ENCODE results near the gene MPND. TPM values are rescaled to one million over a fixed set of nuclear protein-coding genes. Genes with fewer than 3 reads are reported as not detected.

MPND gene
- total RNA-seq, 1 donor from 2014 or later = 5.7 TPM

DNA sequence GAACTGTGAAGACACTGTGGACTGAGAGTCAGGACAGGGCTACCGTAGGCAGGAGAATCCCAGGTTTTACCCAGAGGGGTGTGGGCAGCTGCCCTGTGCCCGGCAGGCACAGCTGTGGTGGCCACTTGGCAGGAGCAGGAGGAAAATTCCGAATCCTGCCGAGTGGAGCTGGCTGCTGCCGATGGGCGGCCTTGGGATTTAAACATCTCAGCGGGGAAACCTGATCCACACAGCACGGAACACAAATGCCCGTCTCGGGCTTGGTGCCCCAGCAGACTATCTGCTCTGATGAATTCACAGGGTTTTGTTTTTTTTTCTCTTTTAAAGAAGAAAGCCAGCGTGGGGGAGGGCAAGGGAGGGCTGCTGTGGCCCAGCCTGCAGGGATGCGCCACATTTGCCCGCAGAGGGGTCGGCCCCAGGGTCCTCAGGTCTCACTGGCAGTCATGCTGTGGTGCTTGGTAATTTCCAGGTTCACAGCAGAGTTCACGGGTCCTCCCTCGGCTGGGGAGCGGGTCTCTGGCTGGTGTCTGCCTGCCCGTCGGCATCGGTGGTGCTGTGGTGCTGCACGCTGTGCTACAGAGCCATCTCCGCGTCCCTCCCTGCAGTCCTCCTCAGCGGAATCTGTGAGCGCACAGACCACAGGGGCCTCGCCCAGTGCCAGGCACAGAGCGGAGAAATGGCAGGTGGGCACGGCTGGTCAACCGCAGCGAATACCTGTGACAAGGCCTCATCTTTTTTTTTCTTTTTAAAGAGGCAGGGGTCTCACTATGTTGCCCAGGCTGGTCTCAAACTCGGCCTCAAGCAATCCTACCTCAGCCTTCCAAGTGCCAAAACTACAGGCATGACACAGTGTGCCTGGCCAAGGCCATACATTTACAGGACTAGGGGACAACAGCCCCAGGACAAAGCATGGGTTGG is 28.1 kb downstream of the MPND start:
- H3K36me3 ChIP-seq (ENCODE audit: control insufficient read depth in 3 of 3, insufficient read depth in 3 of 3, low read length in 3 of 3) = peaks cover 0 to 2% (median 0%) of the 10 kb centered on the region in 3 donors
- peak overlapping the region; percentile 47 to 74 (median 66) for H3K9ac ChIP-seq (ENCODE audit: low read depth in 1 of 3, low read length in 3 of 3)
- peak overlapping the region; percentile 51 to 58 (median 52) for H3K4me3 ChIP-seq (ENCODE audit: low read length in 3 of 3)
- H3K27me3 ChIP-seq (ENCODE audit: control insufficient read depth in 3 of 3, insufficient read depth in 3 of 3, low read length in 3 of 3) = no peaks in the 10 kb centered on the region
- no peaks in the 10 kb centered on the region for H3K9me3 ChIP-seq (ENCODE audit: control insufficient read depth in 3 of 3, low read length in 3 of 3)
- peaks cover 92 to 97% (median 93%) of the 10 kb centered on the region in 3 donors for H3K4me1 ChIP-seq (ENCODE audit: control insufficient read depth in 3 of 3, insufficient read depth in 3 of 3, low read length in 3 of 3)
- H3K27ac ChIP-seq (ENCODE audit: low read depth, low read length) = peak overlapping the region; percentile 83

DNA sequence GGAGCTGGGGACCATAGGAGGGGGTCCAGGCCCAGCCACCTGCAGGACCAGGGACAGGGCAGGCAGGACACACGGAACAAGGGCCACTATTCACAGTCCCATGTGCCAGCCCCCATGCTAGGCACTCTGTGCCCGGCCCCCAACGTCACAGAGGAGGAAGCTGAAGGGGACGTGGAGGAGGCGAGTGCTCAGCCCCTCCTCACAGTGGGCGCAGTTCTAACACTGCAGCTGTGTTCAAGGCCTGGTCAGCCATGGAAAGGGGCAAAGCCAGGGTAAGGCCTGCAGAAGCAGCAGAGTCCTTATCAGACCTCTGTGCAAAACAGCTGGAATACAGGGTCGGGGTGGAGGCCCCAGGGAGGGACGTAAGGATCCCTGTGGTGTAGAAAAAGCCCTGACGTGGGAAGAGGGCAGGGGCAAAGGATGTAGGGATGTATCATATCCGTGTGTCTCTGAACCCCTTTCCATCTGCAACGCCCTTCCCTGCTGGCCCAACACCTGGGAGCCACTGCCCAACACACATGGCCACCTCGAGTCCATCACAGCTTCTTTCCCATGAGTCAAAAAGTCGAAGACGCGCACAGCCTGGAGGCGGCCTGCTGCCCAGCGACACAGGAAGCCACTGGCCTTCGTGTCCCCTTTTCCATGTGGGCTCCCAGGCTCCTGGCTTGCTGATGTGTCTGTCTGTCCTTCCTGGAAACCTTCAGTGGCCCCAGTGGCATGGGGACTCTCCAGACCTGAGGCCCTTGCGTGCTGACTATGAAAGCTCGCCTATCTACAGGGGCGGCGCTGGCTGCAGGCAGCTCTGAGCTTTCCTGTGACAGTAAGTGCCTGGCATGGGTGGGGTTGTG is 29.0 kb downstream of the MPND start:
- no peaks in the 10 kb centered on the region for H3K27me3 ChIP-seq (ENCODE audit: control insufficient read depth in 3 of 3, insufficient read depth in 3 of 3, low read length in 3 of 3)
- no peaks in the 10 kb centered on the region for H3K36me3 ChIP-seq (ENCODE audit: control insufficient read depth in 3 of 3, insufficient read depth in 3 of 3, low read length in 3 of 3)
- peak overlapping the region in 2 of 3 donors; percentile 5 to 29 for H3K4me3 ChIP-seq (ENCODE audit: low read length in 3 of 3)
- H3K9me3 ChIP-seq (ENCODE audit: control insufficient read depth in 3 of 3, low read length in 3 of 3) = no peaks in the 10 kb centered on the region
- H3K4me1 ChIP-seq (ENCODE audit: control insufficient read depth in 3 of 3, insufficient read depth in 3 of 3, low read length in 3 of 3) = peaks cover 98 to 99% (median 99%) of the 10 kb centered on the region in 3 donors
- H3K9ac ChIP-seq (ENCODE audit: low read depth in 1 of 3, low read length in 3 of 3) = peak overlapping the region in 2 of 3 donors; percentile 47 to 66
- peak overlapping the region; percentile 89 for H3K27ac ChIP-seq (ENCODE audit: low read depth, low read length)

DNA sequence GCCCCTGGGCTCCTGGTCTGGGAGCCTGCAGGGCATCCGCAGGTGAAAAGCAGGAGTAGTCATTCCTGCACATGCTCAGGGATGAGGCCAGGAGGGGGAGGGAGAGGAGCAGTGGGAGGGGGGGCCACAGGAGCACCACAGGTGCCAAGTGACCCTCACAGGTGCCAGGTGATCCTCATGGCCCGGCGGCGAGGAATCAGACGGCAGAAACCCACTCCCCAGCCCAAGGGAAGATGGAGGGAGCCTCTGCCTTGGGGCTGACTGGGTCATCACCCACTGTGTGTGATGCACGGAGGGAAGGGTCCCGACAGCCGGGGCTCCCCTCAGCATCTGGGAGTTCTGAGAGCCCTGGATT is 29.6 kb downstream of the MPND start:
- Histone ChIP-seq H3K36me3 (ENCODE audit: control insufficient read depth in 3 of 3, insufficient read depth in 3 of 3, low read length in 3 of 3) (no peaks in the 10 kb centered on the region), H3K4me3 (ENCODE audit: low read length in 3 of 3) (peak overlapping the region in 2 of 3 donors; percentile 5 to 22), H3K27me3 (ENCODE audit: control insufficient read depth in 3 of 3, insufficient read depth in 3 of 3, low read length in 3 of 3) (no peaks in the 10 kb centered on the region), H3K27ac (ENCODE audit: low read depth, low read length) (peak overlapping the region; percentile 89), H3K9me3 (ENCODE audit: control insufficient read depth in 3 of 3, low read length in 3 of 3) (no peaks in the 10 kb centered on the region), H3K9ac (ENCODE audit: low read depth in 1 of 3, low read length in 3 of 3) (peak overlapping the region; percentile 43 to 69 (median 68)), H3K4me1 (ENCODE audit: control insufficient read depth in 3 of 3, insufficient read depth in 3 of 3, low read length in 3 of 3) (peaks cover 98 to 99% (median 99%) of the 10 kb centered on the region in 3 donors)

DNA sequence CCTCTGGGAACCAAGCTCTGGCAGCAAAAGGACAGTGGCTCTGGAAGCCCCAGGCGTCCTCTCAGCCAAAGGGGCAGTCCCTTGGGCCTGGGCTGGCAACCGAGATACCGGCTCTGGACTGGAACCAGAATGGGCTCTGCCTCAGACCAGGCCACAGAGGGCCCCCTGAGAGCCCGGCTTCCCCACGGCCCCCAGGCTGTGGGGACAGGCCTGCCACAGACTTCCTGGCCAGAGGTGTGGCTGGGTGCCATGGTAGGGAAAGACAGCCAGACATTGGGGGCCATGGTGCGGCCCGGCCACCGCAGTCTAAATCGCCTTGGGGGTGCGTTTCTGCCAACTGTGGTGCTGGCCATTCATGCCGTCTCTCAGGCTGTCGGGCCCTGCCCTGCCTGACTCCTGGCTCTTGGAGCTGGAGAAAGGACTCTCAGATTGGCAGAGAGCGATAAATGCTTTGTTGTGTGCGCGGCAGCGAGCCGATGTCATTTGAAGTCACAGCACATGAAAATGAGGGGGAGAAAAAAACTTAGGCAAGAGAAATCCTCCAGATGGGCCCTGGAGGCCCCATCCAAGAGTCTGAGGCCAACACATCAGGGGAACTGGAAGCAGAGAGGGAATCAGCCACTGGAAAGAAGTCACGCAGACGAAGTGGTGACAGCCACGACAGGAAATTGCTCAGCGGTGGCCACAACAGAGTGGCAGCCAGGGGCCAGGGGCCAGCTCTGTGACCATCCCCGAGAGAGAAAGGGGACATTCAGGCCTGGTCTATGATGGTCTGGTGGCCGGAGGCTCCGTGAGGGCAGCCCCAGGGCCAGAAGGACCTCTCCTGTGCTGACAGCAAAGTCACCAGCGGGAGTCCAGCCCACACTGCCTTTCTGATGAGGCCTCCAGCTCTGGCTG is 30.5 kb downstream of the MPND start:
- Histone ChIP-seq H3K27ac (ENCODE audit: low read depth, low read length) (peak overlapping the region; percentile 89), H3K4me1 (ENCODE audit: control insufficient read depth in 3 of 3, insufficient read depth in 3 of 3, low read length in 3 of 3) (peaks cover 98 to 100% (median 98%) of the 10 kb centered on the region in 3 donors), H3K4me3 (ENCODE audit: low read length in 3 of 3) (peak overlapping the region in 2 of 3 donors; percentile 35 to 49), H3K36me3 (ENCODE audit: control insufficient read depth in 3 of 3, insufficient read depth in 3 of 3, low read length in 3 of 3) (no peaks in the 10 kb centered on the region), H3K9me3 (ENCODE audit: control insufficient read depth in 3 of 3, low read length in 3 of 3) (no peaks in the 10 kb centered on the region), H3K9ac (ENCODE audit: low read depth in 1 of 3, low read length in 3 of 3) (peak overlapping the region; percentile 68 to 70 (median 69)), H3K27me3 (ENCODE audit: control insufficient read depth in 3 of 3, insufficient read depth in 3 of 3, low read length in 3 of 3) (no peaks in the 10 kb centered on the region)

DNA sequence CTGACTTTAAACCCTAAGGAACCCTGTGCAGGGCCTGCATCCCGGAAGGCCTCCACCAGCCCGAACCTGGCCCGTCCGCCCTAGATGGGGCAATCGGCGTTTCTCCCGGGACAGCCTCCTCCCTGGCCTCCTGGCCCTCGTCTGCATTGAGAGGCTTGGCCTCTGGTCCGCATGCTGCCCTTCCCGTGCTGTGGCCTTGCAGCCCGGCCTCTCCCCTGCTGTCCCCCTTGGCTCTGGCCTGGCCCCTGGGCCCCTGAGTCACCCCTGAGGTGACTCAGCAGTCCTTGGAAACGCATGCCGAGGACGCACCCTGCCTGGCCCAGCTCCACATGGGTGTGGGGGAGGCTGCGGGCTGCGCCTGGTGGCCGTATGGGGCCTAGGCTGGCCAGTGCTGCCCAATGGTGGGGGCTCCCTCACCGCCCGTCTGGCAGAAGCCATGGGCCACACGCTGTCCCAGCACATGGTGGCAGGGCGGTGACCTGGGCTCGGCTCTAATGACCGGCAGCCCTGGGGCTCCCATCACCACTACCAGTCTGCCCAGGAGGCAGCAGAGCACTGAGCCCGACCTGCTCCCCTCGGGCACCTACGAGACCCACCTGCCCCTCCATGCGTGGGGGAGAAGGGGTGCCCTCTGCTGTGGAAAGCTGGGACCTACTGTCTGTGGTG is 31.3 kb downstream of the MPND start:
- Histone ChIP-seq H3K4me3 (ENCODE audit: low read length in 3 of 3) (peak overlapping the region in 2 of 3 donors; percentile 27 to 35), H3K36me3 (ENCODE audit: control insufficient read depth in 3 of 3, insufficient read depth in 3 of 3, low read length in 3 of 3) (no peaks in the 10 kb centered on the region), H3K9me3 (ENCODE audit: control insufficient read depth in 3 of 3, low read length in 3 of 3) (no peaks in the 10 kb centered on the region), H3K4me1 (ENCODE audit: control insufficient read depth in 3 of 3, insufficient read depth in 3 of 3, low read length in 3 of 3) (peaks cover 98 to 100% (median 98%) of the 10 kb centered on the region in 3 donors), H3K27ac (ENCODE audit: low read depth, low read length) (peak overlapping the region; percentile 89), H3K9ac (ENCODE audit: low read depth in 1 of 3, low read length in 3 of 3) (peak overlapping the region; percentile 68 to 70 (median 69)), H3K27me3 (ENCODE audit: control insufficient read depth in 3 of 3, insufficient read depth in 3 of 3, low read length in 3 of 3) (no peaks in the 10 kb centered on the region)

DNA sequence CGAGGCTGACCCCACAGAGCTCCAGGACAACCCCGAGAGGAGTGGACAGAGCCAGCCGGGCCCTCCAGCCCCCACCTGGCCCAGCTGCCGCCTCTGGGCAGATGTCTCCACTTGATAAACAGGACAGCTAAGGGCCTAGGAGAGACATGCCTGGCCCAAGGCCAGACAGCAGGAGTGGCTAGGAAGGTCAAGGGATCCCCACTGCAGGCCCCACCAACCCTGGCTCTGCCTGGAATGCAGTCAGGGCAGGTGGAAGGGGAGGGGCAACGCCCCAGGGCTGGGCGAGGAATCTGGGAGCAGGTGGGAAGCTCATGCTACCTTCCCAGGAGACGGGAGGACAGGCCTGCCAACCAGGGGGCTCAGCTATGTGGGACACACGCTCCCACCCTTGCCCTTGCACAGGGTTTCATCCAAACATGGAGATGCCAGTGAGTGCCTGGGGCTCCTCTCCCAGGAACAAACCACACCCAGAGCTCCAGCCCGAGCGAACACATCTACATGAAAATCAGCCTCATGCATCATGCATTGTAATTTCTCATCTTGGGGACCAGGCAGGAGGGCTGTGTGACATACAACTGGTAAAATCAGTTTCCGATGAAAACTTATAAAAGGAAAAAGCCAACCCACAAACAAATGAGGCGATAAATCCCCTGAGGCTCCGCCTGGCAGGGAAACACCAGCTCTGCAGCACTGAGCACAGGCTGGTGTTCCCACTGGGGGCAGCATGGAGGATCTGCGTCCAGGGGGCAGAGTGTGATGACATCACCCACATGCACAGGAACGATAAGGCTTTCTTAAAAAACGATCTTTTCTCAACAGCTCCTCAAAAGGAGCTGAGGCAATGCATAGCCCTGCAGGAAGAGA is 32.0 kb downstream of the MPND start:
- Histone ChIP-seq H3K4me3 (ENCODE audit: low read length in 3 of 3) (peak overlapping the region in 1 of 3 donors; percentile 13), H3K27me3 (ENCODE audit: control insufficient read depth in 3 of 3, insufficient read depth in 3 of 3, low read length in 3 of 3) (no peaks in the 10 kb centered on the region), H3K27ac (ENCODE audit: low read depth, low read length) (peak overlapping the region; percentile 89), H3K4me1 (ENCODE audit: control insufficient read depth in 3 of 3, insufficient read depth in 3 of 3, low read length in 3 of 3) (peaks cover 98 to 100% (median 98%) of the 10 kb centered on the region in 3 donors), H3K9me3 (ENCODE audit: control insufficient read depth in 3 of 3, low read length in 3 of 3) (no peaks in the 10 kb centered on the region), H3K36me3 (ENCODE audit: control insufficient read depth in 3 of 3, insufficient read depth in 3 of 3, low read length in 3 of 3) (no peaks in the 10 kb centered on the region), H3K9ac (ENCODE audit: low read depth in 1 of 3, low read length in 3 of 3) (peak overlapping the region in 2 of 3 donors; percentile 12 to 68)

DNA sequence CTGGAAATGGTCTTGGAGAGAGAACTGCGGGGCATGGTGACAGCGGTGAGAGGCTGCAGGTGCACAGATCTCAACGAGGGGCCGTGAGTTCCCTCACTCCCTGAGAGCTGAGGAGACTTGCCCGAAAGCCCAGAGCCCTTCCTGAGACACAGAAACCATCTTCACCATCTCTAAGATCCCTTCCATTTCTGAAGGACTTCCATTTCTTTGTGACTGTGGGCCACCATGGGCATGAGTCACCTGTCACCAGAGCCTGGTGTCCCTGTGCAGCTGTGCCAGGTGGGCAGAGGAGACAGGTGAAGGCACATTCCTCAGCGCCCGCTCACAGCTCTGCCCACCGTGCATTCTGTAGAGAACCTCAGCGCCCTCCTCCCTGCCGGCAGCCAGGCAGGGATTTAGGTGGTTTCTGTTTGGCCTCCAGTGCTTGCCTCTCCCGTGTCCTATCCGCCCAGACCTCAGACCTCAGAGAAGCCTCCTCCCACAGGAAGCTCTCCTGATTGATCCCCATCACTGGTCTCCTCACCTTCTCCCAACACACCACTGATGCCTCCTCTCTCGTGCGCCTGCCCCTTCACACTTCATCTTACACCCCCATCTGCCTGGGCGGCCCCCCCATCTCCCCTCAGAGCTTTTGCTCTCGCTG is 32.8 kb downstream of the MPND start:
- Histone ChIP-seq H3K9me3 (ENCODE audit: control insufficient read depth in 3 of 3, low read length in 3 of 3) (no peaks in the 10 kb centered on the region), H3K36me3 (ENCODE audit: control insufficient read depth in 3 of 3, insufficient read depth in 3 of 3, low read length in 3 of 3) (no peaks in the 10 kb centered on the region), H3K4me3 (ENCODE audit: low read length in 3 of 3) (no peak overlapping the region), H3K4me1 (ENCODE audit: control insufficient read depth in 3 of 3, insufficient read depth in 3 of 3, low read length in 3 of 3) (peaks cover 90 to 98% (median 95%) of the 10 kb centered on the region in 3 donors), H3K9ac (ENCODE audit: low read depth in 1 of 3, low read length in 3 of 3) (no peak overlapping the region), H3K27ac (ENCODE audit: low read depth, low read length) (peak overlapping the region; percentile 74), H3K27me3 (ENCODE audit: control insufficient read depth in 3 of 3, insufficient read depth in 3 of 3, low read length in 3 of 3) (no peaks in the 10 kb centered on the region)

DNA sequence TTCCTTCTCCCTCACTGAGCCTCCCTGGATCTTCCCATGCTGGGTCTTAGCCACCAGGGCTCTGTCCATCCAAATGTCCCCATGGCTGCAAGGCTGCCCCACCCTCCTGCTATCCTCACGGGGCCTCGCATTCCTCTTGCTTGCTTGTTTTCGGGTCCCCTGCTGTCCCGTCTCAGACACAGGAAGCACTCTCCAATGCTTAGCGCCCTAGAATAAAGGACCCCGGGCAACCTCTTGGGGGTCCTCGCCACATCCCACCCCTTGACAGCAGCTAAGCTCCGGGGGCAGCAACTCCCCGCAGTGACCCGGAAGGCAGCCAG is 33.3 kb downstream of the MPND start:
- Histone ChIP-seq H3K4me1 (ENCODE audit: control insufficient read depth in 3 of 3, insufficient read depth in 3 of 3, low read length in 3 of 3) (peaks cover 86 to 93% (median 90%) of the 10 kb centered on the region in 3 donors), H3K27me3 (ENCODE audit: control insufficient read depth in 3 of 3, insufficient read depth in 3 of 3, low read length in 3 of 3) (no peaks in the 10 kb centered on the region)

More for the DNA sequence above, 33.3 kb downstream of the MPND start:
- Histone ChIP-seq H3K4me3 (ENCODE audit: low read length in 3 of 3) (no peak overlapping the region), H3K36me3 (ENCODE audit: control insufficient read depth in 3 of 3, insufficient read depth in 3 of 3, low read length in 3 of 3) (no peaks in the 10 kb centered on the region), H3K9me3 (ENCODE audit: control insufficient read depth in 3 of 3, low read length in 3 of 3) (no peaks in the 10 kb centered on the region), H3K9ac (ENCODE audit: low read depth in 1 of 3, low read length in 3 of 3) (peak overlapping the region in 2 of 3 donors; percentile 24 to 70), H3K27ac (ENCODE audit: low read depth, low read length) (peak overlapping the region; percentile 74)

Measured in skeletal muscle tissue (tissue), 4 donors.